Measurements from ENCODE around the gene FBP1.

DNA sequence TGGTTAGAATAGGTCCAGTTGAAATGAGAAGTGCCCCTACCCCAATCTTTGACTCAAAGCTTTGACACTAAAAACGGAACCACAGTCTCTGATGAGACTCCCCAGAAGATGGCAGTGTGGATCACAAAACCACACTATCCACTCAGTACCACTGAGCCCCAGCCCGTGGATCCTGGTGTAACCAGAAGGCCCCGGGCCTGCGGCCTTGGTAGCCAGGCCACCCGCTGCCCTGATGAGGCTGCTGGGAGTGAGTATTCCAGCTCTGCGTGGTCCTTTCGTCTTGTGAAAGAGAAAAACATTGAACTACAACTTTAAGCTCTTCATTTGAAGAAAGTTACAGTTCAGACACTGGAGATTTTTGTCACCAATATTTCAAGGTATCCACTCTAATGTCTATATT lies 42.2 kb upstream of the FBP1 start:
- TF ChIP-seq POLR2A (IDR thresholded peaks at IDR 0.05) (no peak), POLR2AphosphoS5 (IDR thresholded peaks at IDR 0.05) (no peak), EP300 (IDR thresholded peaks at IDR 0.05; ENCODE audit: low read depth) (no peak)
- TF ChIP-seq, protein P1, sequence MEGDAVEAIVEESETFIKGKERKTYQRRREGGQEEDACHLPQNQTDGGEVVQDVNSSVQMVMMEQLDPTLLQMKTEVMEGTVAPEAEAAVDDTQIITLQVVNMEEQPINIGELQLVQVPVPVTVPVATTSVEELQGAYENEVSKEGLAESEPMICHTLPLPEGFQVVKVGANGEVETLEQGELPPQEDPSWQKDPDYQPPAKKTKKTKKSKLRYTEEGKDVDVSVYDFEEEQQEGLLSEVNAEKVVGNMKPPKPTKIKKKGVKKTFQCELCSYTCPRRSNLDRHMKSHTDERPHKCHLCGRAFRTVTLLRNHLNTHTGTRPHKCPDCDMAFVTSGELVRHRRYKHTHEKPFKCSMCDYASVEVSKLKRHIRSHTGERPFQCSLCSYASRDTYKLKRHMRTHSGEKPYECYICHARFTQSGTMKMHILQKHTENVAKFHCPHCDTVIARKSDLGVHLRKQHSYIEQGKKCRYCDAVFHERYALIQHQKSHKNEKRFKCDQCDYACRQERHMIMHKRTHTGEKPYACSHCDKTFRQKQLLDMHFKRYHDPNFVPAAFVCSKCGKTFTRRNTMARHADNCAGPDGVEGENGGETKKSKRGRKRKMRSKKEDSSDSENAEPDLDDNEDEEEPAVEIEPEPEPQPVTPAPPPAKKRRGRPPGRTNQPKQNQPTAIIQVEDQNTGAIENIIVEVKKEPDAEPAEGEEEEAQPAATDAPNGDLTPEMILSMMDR (IDR thresholded peaks at IDR 0.05): peak; percentile 58 to 72 (median 67)
